SU-DHL-6 (cell line): ENCODE data around the gene IFNL2.

ENCODE experiments used
- CTCF ChIP-seq: fragments of 200-600 bp; sonication (generic); IDR thresholded peaks from one replicate; pipeline ENCODE4 v1.5.1; 2017; ENCODE audit warnings: antibody characterized with exemption, mild to moderate bottlenecking, low read length, moderate library complexity; ENCODE audit not compliant: insufficient read depth, poor library complexity, severe bottlenecking
- EZH2phosphoT487 ChIP-seq: fragments of 200-600 bp; sonication (generic), shearing (Covaris generic); conservative IDR thresholded peaks from 2 replicates; pipeline ENCODE4 v1.6.1; 2018; ENCODE audit warnings: mild to moderate bottlenecking, antibody characterized with exemption, low read length, moderate library complexity, mixed read lengths

- no peak for TF ChIP-seq CTCF
- TF ChIP-seq EZH2phosphoT487, result no peak
Measured at GRCh38 chr19:39236527-39236926, 31.7 kb upstream of the IFNL2 start.
